GM12878 (cell line): ENCODE results near the gene BTBD9. TPM values are rescaled to one million over a fixed set of nuclear protein-coding genes. Genes with fewer than 3 reads are reported as not detected.

Experiments
- ATAC-seq: fragments of 200-7000 bp; cut with Tn5 transposase; 3 replicates; pipeline ENCODE4 v1.9.1; 2020; ENCODE audit warnings: mild to moderate bottlenecking, moderate library complexity
- BruUV-seq: library from RNA; stranded (reverse); fragments of 400-500 nt; replicated peaks from 2 replicates; lab custom pipeline; 2021; lab: Mats Ljungman, UMichigan
- CTCF ChIA-PET: fragments of 300-600 bp; sonication (Branson Sonifier 250); formaldehyde crosslinking; extraction: SDS; loops from one replicate; lab custom pipeline; 2021; ENCODE audit warnings: inconsistent platforms; lab: Yijun Ruan, JAX
- POLR2A ChIA-PET: fragments of 350-600 bp; formaldehyde crosslinking; extraction: SDS; loops from one replicate; lab custom pipeline; 2021; ENCODE audit warnings: inconsistent platforms; lab: Charles Lee
- RAD21 ChIA-PET: fragments of 300-600 bp; sonication (Branson Sonifier 250); formaldehyde crosslinking; loops from one replicate; lab custom pipeline; 2023; ENCODE audit warnings: antibody characterized with exemption; ENCODE audit not compliant: unreplicated experiment; lab: Charles Lee
- SMC1A ChIA-PET: fragments of 300-600 bp; sonication (Branson Sonifier 250); formaldehyde crosslinking; loops from one replicate; lab custom pipeline; 2023; ENCODE audit not compliant: unreplicated experiment, uncharacterized antibody; lab: Charles Lee
- DNase-seq: peaks from one replicate; pipeline ENCODE4 v3.0.0-alpha.2; 2011; ENCODE audit warnings: low read depth, low spot score
- FAIRE-seq: peaks from 3 replicates; lab custom pipeline; 2011; peaks lifted over from hg19 to GRCh38; lab: Jason Lieb, UNC
- H2AFZ ChIP-seq: 2 replicates; pipeline ENCODE4 v1.6.0; 2011; ENCODE audit warnings: low read depth, low read length, control low read depth; ENCODE audit not compliant: control insufficient read depth
- H3K27ac ChIP-seq: 2 replicates; pipeline ENCODE4 v1.5.1; 2011; ENCODE audit warnings: control low read depth; ENCODE audit not compliant: control insufficient read depth, insufficient read depth
- H3K27me3 ChIP-seq, 2 experiments: replicated peaks in 1 of 2; 2 replicates each; pipeline versions ENCODE4 v1.6.0 to v1.6.1; 2011; ENCODE audit warnings: low read length in 1 of 2; ENCODE audit not compliant: control insufficient read depth in 2 of 2, insufficient read depth in 2 of 2
- H3K36me3 ChIP-seq, 2 experiments: 2 replicates each; pipeline ENCODE4 v1.5.1; 2011; ENCODE audit warnings: low read length in 1 of 2; ENCODE audit not compliant: control insufficient read depth in 2 of 2, insufficient read depth in 2 of 2
- H3K4me1 ChIP-seq: 2 replicates; pipeline ENCODE4 v1.6.1; 2011; ENCODE audit warnings: mild to moderate bottlenecking, low read length, moderate library complexity, mixed read lengths; ENCODE audit not compliant: control insufficient read depth, insufficient read depth
- H3K4me2 ChIP-seq: 2 replicates; pipeline ENCODE4 v1.6.0; 2011; ENCODE audit warnings: control low read depth; ENCODE audit not compliant: control insufficient read depth, insufficient read depth
- H3K4me3 ChIP-seq: fragments of 200-600 bp; sonication (generic); 2 replicates; pipeline ENCODE4 v1.5.1; 2016
- H3K79me2 ChIP-seq: 2 replicates; pipeline ENCODE4 v1.6.0; 2011; ENCODE audit warnings: low read length; ENCODE audit not compliant: control insufficient read depth, insufficient read depth
- H3K9ac ChIP-seq: 2 replicates; pipeline ENCODE4 v1.8.0; 2011; ENCODE audit warnings: low read length, control low read depth, mixed read lengths; ENCODE audit not compliant: control insufficient read depth, insufficient read depth
- H3K9me3 ChIP-seq: replicated peaks from 3 replicates; pipeline ENCODE4 v1.5.1; 2011; ENCODE audit warnings: mild to moderate bottlenecking, low read length; ENCODE audit not compliant: control insufficient read depth, insufficient read depth
- H4K20me1 ChIP-seq: 2 replicates; pipeline ENCODE4 v1.6.0; 2011; ENCODE audit not compliant: control insufficient read depth, insufficient read depth
- BRCA1 ChIP-seq: IDR thresholded peaks from 2 replicates; pipeline ENCODE4 v1.6.1; 2011; ENCODE audit warnings: low read depth, low read length, improper control_type of control experiment
- CREM ChIP-seq: IDR thresholded peaks from 2 replicates; pipeline ENCODE4 v1.6.1; 2014; ENCODE audit warnings: antibody characterized with exemption, low read depth
- DPF2 ChIP-seq: fragments of 450-650 bp; IDR thresholded peaks from 2 replicates; pipeline ENCODE4 v1.6.1; 2017; ENCODE audit warnings: mild to moderate bottlenecking
- KDM1A ChIP-seq: fragments of 200-600 bp; sonication (generic); IDR thresholded peaks from 2 replicates; pipeline ENCODE4 v1.6.1; 2016; ENCODE audit warnings: borderline replicate concordance
- RFX5 ChIP-seq: IDR thresholded peaks from 2 replicates; pipeline ENCODE4 v1.6.1; 2011; ENCODE audit warnings: low read depth, low read length, improper control_type of control experiment
- WGBS: methylation state at CpG from one replicate; pipeline ENCODE4 v1.1.6; 2016; ENCODE audit warnings: low lambda C conversion rate; ENCODE audit not compliant: insufficient replicate concordance, insufficient coverage; ENCODE audit errors: missing lambda C conversion rate; 5-methylcytosine and 5-hydroxymethylcytosine counted together
- in situ Hi-C: fragments of 300-500 bp; cut with MboI; formaldehyde crosslinking; loops from 9 replicates; pipeline ENCODE4 v1.14.3; 2018; ENCODE audit warnings: mixed read lengths
- intact Hi-C: fragments of 100-400 bp; cut with micrococcal nuclease; formaldehyde crosslinking; loops from one replicate; pipeline ENCODE4 v1.14.2; 2022; ENCODE audit not compliant: unreplicated experiment
- polyA plus RNA-seq, 11 experiments: library from polyadenylated mRNA; depleted of rRNA in 4 of 11; unstranded in 6 of 11; stranded (reverse) in 5 of 11; fragments of >200 nt; fragmentation: Nextera tagmentation in 4 of 11; fragmentation: Illumina TruSeq in 1 of 11; extraction: Ambion mirVana in 4 of 11; extraction: Trizol in 1 of 11; gene quantifications; 1 replicate in 1 of 11; 2 replicates in 10 of 11; pipeline versions ENCODE4 v1.2.1 to v1.2.3, GENCODE V29; 2011 to 2016; ENCODE audit warnings: inconsistent platforms in 2 of 11, missing spikeins in 2 of 11, low read depth in 1 of 11
- total RNA-seq, 4 experiments: library from RNA; depleted of rRNA in 3 of 4; stranded (reverse); fragments of >200 nt in 3 of 4; fragmentation: Illumina TruSeq in 1 of 4; extraction: Trizol in 1 of 4; gene quantifications; 2 replicates each; pipeline versions ENCODE4 v1.2.1 to v1.2.3, GENCODE V29; 2013 to 2021
- TF ChIP-seq, protein P1 (sequence below): fragments of 450-650 bp; IDR thresholded peaks from 2 replicates; pipeline ENCODE4 v1.6.1; 2017; ENCODE audit warnings: antibody characterized with exemption, mild to moderate bottlenecking, moderate library complexity
- TF ChIP-seq, protein P2 (sequence below): fragments of 450-650 bp; IDR thresholded peaks from 2 replicates; pipeline ENCODE4 v1.6.1; 2017; ENCODE audit warnings: mild to moderate bottlenecking, low read depth, inconsistent platforms; ENCODE audit not compliant: poor library complexity, severe bottlenecking

The BTBD9 gene
- total and polyA plus RNA-seq, 10 of the 15 experiments (the other 5 are each of a cell fraction or from before 2014, with no cell fraction given), result 0.22 to 8.6 (median 4.6) TPM

DNA sequence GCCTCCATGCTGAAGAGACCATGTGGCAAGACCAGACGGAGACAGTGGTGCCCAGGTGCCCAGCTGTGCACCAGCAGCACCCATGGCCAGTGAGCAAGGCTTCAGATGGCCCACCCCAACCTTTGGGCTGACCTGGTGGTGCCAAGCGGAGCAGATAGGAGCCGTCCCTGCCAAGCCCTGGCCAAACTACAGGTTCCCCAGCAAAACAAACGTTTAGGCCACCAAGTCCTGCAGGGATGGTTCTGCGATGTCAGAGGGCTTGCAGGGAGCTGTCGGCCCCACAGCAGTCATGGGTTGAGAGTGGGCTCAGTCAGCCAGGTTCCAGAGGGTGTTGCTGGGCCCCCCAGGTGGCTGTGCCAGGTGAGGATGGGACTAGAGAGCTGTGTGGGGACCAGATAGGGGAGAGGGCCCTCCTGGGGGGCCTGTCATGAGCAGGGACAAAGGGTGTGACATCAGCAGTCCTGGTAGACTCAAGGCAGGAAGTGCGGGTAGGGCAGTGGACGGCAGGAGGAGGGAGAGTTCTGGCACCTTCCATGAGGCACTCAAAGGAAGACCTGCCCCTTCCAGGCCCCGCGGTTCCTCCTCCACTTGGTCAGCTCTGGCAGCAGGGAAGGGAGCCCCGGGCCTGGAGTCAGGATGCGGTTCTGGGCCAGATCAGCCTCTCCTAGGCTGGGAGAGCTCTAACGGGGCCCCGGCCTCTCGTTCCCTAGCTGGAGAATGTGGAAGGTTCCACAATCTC lies 477.8 kb downstream of the BTBD9 start (continued):
- TF ChIP-seq, protein P1, sequence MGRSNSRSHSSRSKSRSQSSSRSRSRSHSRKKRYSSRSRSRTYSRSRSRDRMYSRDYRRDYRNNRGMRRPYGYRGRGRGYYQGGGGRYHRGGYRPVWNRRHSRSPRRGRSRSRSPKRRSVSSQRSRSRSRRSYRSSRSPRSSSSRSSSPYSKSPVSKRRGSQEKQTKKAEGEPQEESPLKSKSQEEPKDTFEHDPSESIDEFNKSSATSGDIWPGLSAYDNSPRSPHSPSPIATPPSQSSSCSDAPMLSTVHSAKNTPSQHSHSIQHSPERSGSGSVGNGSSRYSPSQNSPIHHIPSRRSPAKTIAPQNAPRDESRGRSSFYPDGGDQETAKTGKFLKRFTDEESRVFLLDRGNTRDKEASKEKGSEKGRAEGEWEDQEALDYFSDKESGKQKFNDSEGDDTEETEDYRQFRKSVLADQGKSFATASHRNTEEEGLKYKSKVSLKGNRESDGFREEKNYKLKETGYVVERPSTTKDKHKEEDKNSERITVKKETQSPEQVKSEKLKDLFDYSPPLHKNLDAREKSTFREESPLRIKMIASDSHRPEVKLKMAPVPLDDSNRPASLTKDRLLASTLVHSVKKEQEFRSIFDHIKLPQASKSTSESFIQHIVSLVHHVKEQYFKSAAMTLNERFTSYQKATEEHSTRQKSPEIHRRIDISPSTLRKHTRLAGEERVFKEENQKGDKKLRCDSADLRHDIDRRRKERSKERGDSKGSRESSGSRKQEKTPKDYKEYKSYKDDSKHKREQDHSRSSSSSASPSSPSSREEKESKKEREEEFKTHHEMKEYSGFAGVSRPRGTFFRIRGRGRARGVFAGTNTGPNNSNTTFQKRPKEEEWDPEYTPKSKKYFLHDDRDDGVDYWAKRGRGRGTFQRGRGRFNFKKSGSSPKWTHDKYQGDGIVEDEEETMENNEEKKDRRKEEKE, result no peak
- TF ChIP-seq BRCA1, result no peak
- TF ChIP-seq, protein P2, sequence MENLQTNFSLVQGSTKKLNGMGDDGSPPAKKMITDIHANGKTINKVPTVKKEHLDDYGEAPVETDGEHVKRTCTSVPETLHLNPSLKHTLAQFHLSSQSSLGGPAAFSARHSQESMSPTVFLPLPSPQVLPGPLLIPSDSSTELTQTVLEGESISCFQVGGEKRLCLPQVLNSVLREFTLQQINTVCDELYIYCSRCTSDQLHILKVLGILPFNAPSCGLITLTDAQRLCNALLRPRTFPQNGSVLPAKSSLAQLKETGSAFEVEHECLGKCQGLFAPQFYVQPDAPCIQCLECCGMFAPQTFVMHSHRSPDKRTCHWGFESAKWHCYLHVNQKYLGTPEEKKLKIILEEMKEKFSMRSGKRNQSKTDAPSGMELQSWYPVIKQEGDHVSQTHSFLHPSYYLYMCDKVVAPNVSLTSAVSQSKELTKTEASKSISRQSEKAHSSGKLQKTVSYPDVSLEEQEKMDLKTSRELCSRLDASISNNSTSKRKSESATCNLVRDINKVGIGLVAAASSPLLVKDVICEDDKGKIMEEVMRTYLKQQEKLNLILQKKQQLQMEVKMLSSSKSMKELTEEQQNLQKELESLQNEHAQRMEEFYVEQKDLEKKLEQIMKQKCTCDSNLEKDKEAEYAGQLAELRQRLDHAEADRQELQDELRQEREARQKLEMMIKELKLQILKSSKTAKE, result no peak
- TF ChIP-seq, all 136 proteins: peak for 0

DNA sequence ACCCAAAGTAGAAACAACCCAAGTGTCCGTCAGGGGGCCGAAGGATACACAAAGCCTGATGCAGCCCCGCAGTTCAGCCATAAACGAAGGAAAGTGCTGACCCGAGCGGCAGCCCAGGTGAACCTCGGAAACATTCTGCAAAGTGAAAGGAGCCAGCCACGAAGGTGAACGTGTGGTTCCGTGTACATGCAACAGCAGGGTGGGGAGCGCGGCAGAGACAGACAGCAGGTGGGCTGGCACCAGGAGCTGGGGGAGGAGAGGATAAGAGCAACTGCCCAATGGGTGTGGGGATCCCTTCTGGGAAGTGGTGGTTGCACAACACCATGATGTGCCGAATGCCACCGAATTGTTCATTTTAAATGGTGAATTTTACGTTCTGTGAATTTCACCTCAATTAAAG lies 478.4 kb downstream of the BTBD9 start:
- in situ Hi-C loops (no loop called here), intact Hi-C loops (no loop called here)
- no peak for FAIRE-seq
- Histone ChIP-seq H3K36me3 (peaks cover 0 to 1% of the 10 kb centered on the region in 2 experiments; a peak in 1 of 4 replicates), H3K4me2 (no peak overlapping the region), H3K9ac (no peak overlapping the region), H3K4me3 (no peak overlapping the region), H3K9me3 (no peaks in the 10 kb centered on the region), H3K27ac (no peak overlapping the region), H2AFZ (no peak overlapping the region), H3K79me2 (no peaks in the 10 kb centered on the region), H4K20me1 (no peaks in the 10 kb centered on the region), H3K4me1 (no peaks in the 10 kb centered on the region), H3K27me3 (no peaks in the 10 kb centered on the region)
- ChIA-PET POLR2A (no interaction called here), RAD21 (no interaction called here), SMC1A (no interaction called here), CTCF (interaction anchor here (0.6 kb wide), 1 partner anchor 89 kb away, joined by 3 read pairs; no protein-coding TSS in a partner anchor)
- TF ChIP-seq RFX5, result no peak
- TF ChIP-seq KDM1A, result no peak
- TF ChIP-seq DPF2, result no peak
- TF ChIP-seq CREM, result no peak
- ATAC-seq, result no peak
- no peak for DNase-seq
- no TSS peak for BruUV-seq
- 98% methylated on average over 15 of the region's 15 CpGs for WGBS
